Right renal cortex interstitium (tissue), 3 donors: ENCODE measurements around the gene HIPK2. TPM values are rescaled to one million over a fixed set of nuclear protein-coding genes. Genes with fewer than 3 reads are reported as not detected.

ENCODE experiments used
- DNase-seq, 3 donors: peaks; one replicate each; pipeline ENCODE4 v3.0.0-alpha.2; 2013; ENCODE audit warnings: low read depth in 3 of 3, low spot score in 2 of 3
- polyA plus RNA-seq, 3 donors: library from polyadenylated mRNA; unstranded; fragments of 120-200 nt; gene quantifications; one replicate each; pipeline ENCODE4 v1.2.1, GENCODE V29; 2013; ENCODE audit not compliant: insufficient read length in 3 of 3

Gene HIPK2
- polyA plus RNA-seq, 3 donors, result 81.5 to 88.7 (median 87.6) TPM

GRCh38 chr7:139753081-139753692 lies 24.6 kb downstream of the HIPK2 start:
- DNase-seq, result no peak

- DNase-seq, result no peak
Measured at GRCh38 chr7:139752604-139753003, 25.2 kb downstream of the HIPK2 start.

GRCh38 chr7:139752148-139752547 lies 25.6 kb downstream of the HIPK2 start:
- no peak for DNase-seq

GRCh38 chr7:139750459-139751095 lies 27.2 kb downstream of the HIPK2 start:
- DNase-seq, result no peak

- no peak for DNase-seq
Measured at GRCh38 chr7:139749545-139749944, 28.3 kb downstream of the HIPK2 start.

- no peak for DNase-seq
Measured at GRCh38 chr7:139748941-139749340, 28.9 kb downstream of the HIPK2 start.

- DNase-seq, result no peak
Measured at GRCh38 chr7:139748373-139748765, 29.4 kb downstream of the HIPK2 start.

GRCh38 chr7:139747662-139748372 lies 30.0 kb downstream of the HIPK2 start:
- no peak for DNase-seq

GRCh38 chr7:139746652-139747051 lies 31.1 kb downstream of the HIPK2 start:
- no peak for DNase-seq

GRCh38 chr7:139745678-139746143 lies 32.1 kb downstream of the HIPK2 start:
- no peak for DNase-seq

- no peak for DNase-seq
Measured at GRCh38 chr7:139744768-139745677, 32.8 kb downstream of the HIPK2 start.

- DNase-seq, result no peak
Measured at GRCh38 chr7:139743967-139744767, 33.6 kb downstream of the HIPK2 start.

GRCh38 chr7:139743267-139743966 lies 34.4 kb downstream of the HIPK2 start:
- DNase-seq, result no peak

- DNase-seq, result no peak
Measured at GRCh38 chr7:139741789-139742344, 35.9 kb downstream of the HIPK2 start.

GRCh38 chr7:139741239-139741638 lies 36.6 kb downstream of the HIPK2 start:
- DNase-seq, result no peak

GRCh38 chr7:139739863-139740597 lies 37.8 kb downstream of the HIPK2 start:
- no peak for DNase-seq

- no peak for DNase-seq
Measured at GRCh38 chr7:139738772-139739171, 39.0 kb downstream of the HIPK2 start.

- no peak for DNase-seq
Measured at GRCh38 chr7:139738101-139738489, 39.7 kb downstream of the HIPK2 start.
